Measurements from ENCODE around the gene XRCC3.

The XRCC3 gene

GRCh38 chr14:103715052-103716000 lies at the start of gene XRCC3, which contains the start of gene ZFYVE21:
Gene XRCC3 (minus strand): TSS chr14:103715451. CDS start chr14:103711087, 4,364 bp downstream.
Gene ZFYVE21 (plus strand): TSS chr14:103715810. CDS start chr14:103715842, 32 bp downstream.
- H3K36me3 ChIP-seq = no peaks in the 10 kb centered on the region
- H3K9me3 ChIP-seq = no peaks in the 10 kb centered on the region
- H3K27ac ChIP-seq = peak within 1 kb of the TSS; percentile 76
- TF ChIP-seq CTCF (IDR thresholded peaks at IDR 0.05) = no peak
- H3K27me3 ChIP-seq = peaks cover 4% of the 10 kb centered on the region
- peaks cover 13 to 18% of the 10 kb centered on the region in 2 experiments for H3K4me1 ChIP-seq (ENCODE audit: control insufficient read depth in 1 of 2, insufficient read depth in 1 of 2, low read depth in 1 of 2, low read length in 1 of 2)
- H3K4me3 ChIP-seq (ENCODE audit: low read depth in 1 of 2, low read length in 1 of 2) = peak within 1 kb of the TSS; percentile 66 to 73

GRCh38 chr14:103763730-103764488 lies 48.7 kb upstream of the XRCC3 start:
- H3K27me3 ChIP-seq = no peaks in the 10 kb centered on the region
- no peak overlapping the region for H3K4me3 ChIP-seq (ENCODE audit: low read depth in 1 of 2, low read length in 1 of 2)
- no peak overlapping the region for H3K27ac ChIP-seq
- no peaks in the 10 kb centered on the region for H3K4me1 ChIP-seq (ENCODE audit: control insufficient read depth in 1 of 2, insufficient read depth in 1 of 2, low read depth in 1 of 2, low read length in 1 of 2)
- no peaks in the 10 kb centered on the region for H3K9me3 ChIP-seq
- TF ChIP-seq CTCF (IDR thresholded peaks at IDR 0.05) = no peak
- H3K36me3 ChIP-seq = no peaks in the 10 kb centered on the region

GRCh38 chr14:103762541-103762940 lies 47.3 kb upstream of the XRCC3 start:
- Histone ChIP-seq H3K27ac (no peak overlapping the region), H3K4me3 (ENCODE audit: low read depth in 1 of 2, low read length in 1 of 2) (no peak overlapping the region), H3K36me3 (no peaks in the 10 kb centered on the region), H3K4me1 (ENCODE audit: control insufficient read depth in 1 of 2, insufficient read depth in 1 of 2, low read depth in 1 of 2, low read length in 1 of 2) (no peaks in the 10 kb centered on the region), H3K9me3 (no peaks in the 10 kb centered on the region), H3K27me3 (no peaks in the 10 kb centered on the region)
- no peak for TF ChIP-seq CTCF (IDR thresholded peaks at IDR 0.05)

- no peak for TF ChIP-seq CTCF (IDR thresholded peaks at IDR 0.05)
- Histone ChIP-seq H3K27ac (no peak overlapping the region), H3K9me3 (no peaks in the 10 kb centered on the region), H3K27me3 (no peaks in the 10 kb centered on the region), H3K4me3 (ENCODE audit: low read depth in 1 of 2, low read length in 1 of 2) (no peak overlapping the region), H3K4me1 (ENCODE audit: control insufficient read depth in 1 of 2, insufficient read depth in 1 of 2, low read depth in 1 of 2, low read length in 1 of 2) (no peaks in the 10 kb centered on the region), H3K36me3 (no peaks in the 10 kb centered on the region)
Measured at GRCh38 chr14:103762036-103762435, 46.8 kb upstream of the XRCC3 start.

- no peak for TF ChIP-seq CTCF (IDR thresholded peaks at IDR 0.05)
- Histone ChIP-seq H3K9me3 (no peaks in the 10 kb centered on the region), H3K36me3 (no peaks in the 10 kb centered on the region), H3K27me3 (no peaks in the 10 kb centered on the region), H3K4me3 (ENCODE audit: low read depth in 1 of 2, low read length in 1 of 2) (no peak overlapping the region), H3K4me1 (ENCODE audit: control insufficient read depth in 1 of 2, insufficient read depth in 1 of 2, low read depth in 1 of 2, low read length in 1 of 2) (no peaks in the 10 kb centered on the region), H3K27ac (no peak overlapping the region)
Measured at GRCh38 chr14:103758059-103758776, 43.0 kb upstream of the XRCC3 start.

Measured in neutrophil (primary cell).